GM12878 (cell line): ENCODE measurements around the gene NDUFB11. TPM values are rescaled to one million over a fixed set of nuclear protein-coding genes. Genes with fewer than 3 reads are reported as not detected.

Experiments used
- ATF3 ChIP-seq: IDR thresholded peaks from 2 replicates; pipeline ENCODE4 v1.6.1; 2011; ENCODE audit warnings: low read depth, mild to moderate bottlenecking, low read length, moderate library complexity, borderline replicate concordance; ENCODE audit errors: extremely low read depth
- CEBPZ ChIP-seq: fragments of 150-350 bp; IDR thresholded peaks from 2 replicates; pipeline ENCODE4 v1.6.1; 2016; ENCODE audit warnings: low read depth, low read length
- DPF2 ChIP-seq: fragments of 450-650 bp; IDR thresholded peaks from 2 replicates; pipeline ENCODE4 v1.6.1; 2017; ENCODE audit warnings: mild to moderate bottlenecking
- E2F4 ChIP-seq: IDR thresholded peaks from 2 replicates; pipeline ENCODE4 v1.6.1; 2012; ENCODE audit warnings: low read depth, low read length, improper control_type of control experiment
- HDGF ChIP-seq: fragments of 450-650 bp; IDR thresholded peaks from 2 replicates; pipeline ENCODE4 v1.6.1; 2016; ENCODE audit warnings: antibody characterized with exemption
- IRF3 ChIP-seq: fragments of 450-650 bp; IDR thresholded peaks from 2 replicates; pipeline ENCODE4 v1.6.1; 2014; ENCODE audit warnings: mild to moderate bottlenecking
- SUZ12 ChIP-seq: fragments of 200-600 bp; sonication (generic); IDR thresholded peaks from one replicate; pipeline ENCODE4 v1.6.1; 2018; ENCODE audit warnings: antibody characterized with exemption, mild to moderate bottlenecking; ENCODE audit not compliant: unreplicated experiment
- TBL1XR1 ChIP-seq: IDR thresholded peaks from 2 replicates; pipeline ENCODE4 v1.6.1; 2012; ENCODE audit warnings: low read depth, low read length, improper control_type of control experiment
- TCF3 ChIP-seq: IDR thresholded peaks from 2 replicates; pipeline ENCODE4 v1.6.1; 2012; ENCODE audit warnings: low read depth, mild to moderate bottlenecking, low read length, borderline replicate concordance; ENCODE audit not compliant: insufficient read depth
- USF1 ChIP-seq: IDR thresholded peaks from 2 replicates; pipeline ENCODE4 v1.6.1; 2011; ENCODE audit warnings: borderline replicate concordance, low read depth, mild to moderate bottlenecking, moderate library complexity, mixed read lengths, low read length; ENCODE audit not compliant: insufficient read depth; ENCODE audit errors: extremely low read length
- WRNIP1 ChIP-seq: IDR thresholded peaks from 2 replicates; pipeline ENCODE4 v1.6.1; 2011; ENCODE audit warnings: low read depth, low read length, improper control_type of control experiment, borderline replicate concordance
- ZNF384 ChIP-seq: IDR thresholded peaks from 2 replicates; pipeline ENCODE4 v1.6.1; 2012; ENCODE audit warnings: low read depth, mild to moderate bottlenecking, low read length, improper control_type of control experiment, borderline replicate concordance
- polyA plus RNA-seq, 11 experiments: library from polyadenylated mRNA; depleted of rRNA in 4 of 11; unstranded in 6 of 11; stranded (reverse) in 5 of 11; fragments of >200 nt; fragmentation: Nextera tagmentation in 4 of 11; fragmentation: Illumina TruSeq in 1 of 11; extraction: Ambion mirVana in 4 of 11; extraction: Trizol in 1 of 11; gene quantifications; 1 replicate in 1 of 11; 2 replicates in 10 of 11; pipeline versions ENCODE4 v1.2.1 to v1.2.3, GENCODE V29; 2011 to 2016; ENCODE audit warnings: inconsistent platforms in 2 of 11, missing spikeins in 2 of 11, low read depth in 1 of 11
- total RNA-seq, 4 experiments: library from RNA; depleted of rRNA in 3 of 4; stranded (reverse); fragments of >200 nt in 3 of 4; fragmentation: Illumina TruSeq in 1 of 4; extraction: Trizol in 1 of 4; gene quantifications; 2 replicates each; pipeline versions ENCODE4 v1.2.1 to v1.2.3, GENCODE V29; 2013 to 2021

NDUFB11 gene
- total and polyA plus RNA-seq, 10 of the 15 experiments (the other 5 are each of a cell fraction or from before 2014, with no cell fraction given): 16.1 to 202 (median 83.3) TPM

GRCh38 chrX:47186096-47186740 lies 41.7 kb upstream of the NDUFB11 start (continued):
- TF ChIP-seq USF1 (no peak), ZNF384 (no peak), SUZ12 (no peak), TCF3 (no peak), CEBPZ (no peak), ATF3 (no peak), E2F4 (no peak), DPF2 (no peak), TBL1XR1 (no peak), HDGF (no peak), WRNIP1 (no peak), IRF3 (no peak)
- TF ChIP-seq, all 136 proteins: peak for 0
